Measurements from ENCODE around the gene MICAL2. TPM values are rescaled to one million over a fixed set of nuclear protein-coding genes. Genes with fewer than 3 reads are reported as not detected.

Gene MICAL2
- polyA plus RNA-seq, 2 donors, result 4.5 to 6.2 TPM

GRCh38 chr11:12158909-12159308 is 48.5 kb downstream of the MICAL2 start:
- H3K36me3 ChIP-seq (ENCODE audit: control insufficient read depth in 2 of 2, insufficient read depth in 2 of 2, low read length in 1 of 2), result peaks cover 0 to 3% of the 10 kb centered on the region in 2 donors
- no peaks in the 10 kb centered on the region for H3K9me3 ChIP-seq (ENCODE audit: control insufficient read depth in 2 of 2, insufficient read depth in 1 of 2, low read depth in 1 of 2, low read length in 1 of 2)
- no peak overlapping the region for H3K4me3 ChIP-seq (ENCODE audit: low read depth in 1 of 2, low read length in 2 of 2)
- peak overlapping the region; percentile 68 to 71 for H3K27ac ChIP-seq (ENCODE audit: low read depth in 2 of 2, low read length in 1 of 2)
- no peaks in the 10 kb centered on the region for H3K27me3 ChIP-seq (ENCODE audit: control insufficient read depth in 1 of 2, insufficient read depth in 2 of 2, low read length in 2 of 2)
- H3K4me1 ChIP-seq (ENCODE audit: control insufficient read depth in 2 of 2, insufficient read depth in 2 of 2, low read length in 1 of 2), result peaks cover 0 to 8% of the 10 kb centered on the region in 2 donors
- WGBS, 2 donors, result 64 to 81% methylated on average over 7 of the region's 7 CpGs

GRCh38 chr11:12159351-12160099 is 49.1 kb downstream of the MICAL2 start:
- Histone ChIP-seq H3K4me3 (ENCODE audit: low read depth in 1 of 2, low read length in 2 of 2) (no peak overlapping the region), H3K27ac (ENCODE audit: low read depth in 2 of 2, low read length in 1 of 2) (peak overlapping the region; percentile 50 to 73), H3K9me3 (ENCODE audit: control insufficient read depth in 2 of 2, insufficient read depth in 1 of 2, low read depth in 1 of 2, low read length in 1 of 2) (no peaks in the 10 kb centered on the region), H3K36me3 (ENCODE audit: control insufficient read depth in 2 of 2, insufficient read depth in 2 of 2, low read length in 1 of 2) (peaks cover 0 to 3% of the 10 kb centered on the region in 2 donors), H3K4me1 (ENCODE audit: control insufficient read depth in 2 of 2, insufficient read depth in 2 of 2, low read length in 1 of 2) (peaks cover 0 to 8% of the 10 kb centered on the region in 2 donors), H3K27me3 (ENCODE audit: control insufficient read depth in 1 of 2, insufficient read depth in 2 of 2, low read length in 2 of 2) (no peaks in the 10 kb centered on the region)
- 68 to 72% methylated on average over 9 of the region's 9 CpGs for WGBS, 2 donors

- H3K4me3 ChIP-seq (ENCODE audit: low read depth in 1 of 2, low read length in 2 of 2), result no peak overlapping the region
- WGBS, 2 donors, result 92% methylated on average over 6 of the region's 6 CpGs
- peak overlapping the region; percentile 50 to 73 for H3K27ac ChIP-seq (ENCODE audit: low read depth in 2 of 2, low read length in 1 of 2)
- H3K9me3 ChIP-seq (ENCODE audit: control insufficient read depth in 2 of 2, insufficient read depth in 1 of 2, low read depth in 1 of 2, low read length in 1 of 2), result no peaks in the 10 kb centered on the region
- no peaks in the 10 kb centered on the region for H3K27me3 ChIP-seq (ENCODE audit: control insufficient read depth in 1 of 2, insufficient read depth in 2 of 2, low read length in 2 of 2)
- peaks cover 0 to 8% of the 10 kb centered on the region in 2 donors for H3K4me1 ChIP-seq (ENCODE audit: control insufficient read depth in 2 of 2, insufficient read depth in 2 of 2, low read length in 1 of 2)
- peaks cover 0 to 3% of the 10 kb centered on the region in 2 donors for H3K36me3 ChIP-seq (ENCODE audit: control insufficient read depth in 2 of 2, insufficient read depth in 2 of 2, low read length in 1 of 2)
These were observed 49.8 kb downstream of the MICAL2 start for GRCh38 chr11:12160231-12160630.

GRCh38 chr11:12160680-12161079 is 50.3 kb downstream of the MICAL2 start:
- peak overlapping the region; percentile 50 to 73 for H3K27ac ChIP-seq (ENCODE audit: low read depth in 2 of 2, low read length in 1 of 2)
- no peak overlapping the region for H3K4me3 ChIP-seq (ENCODE audit: low read depth in 1 of 2, low read length in 2 of 2)
- no peaks in the 10 kb centered on the region for H3K9me3 ChIP-seq (ENCODE audit: control insufficient read depth in 2 of 2, insufficient read depth in 1 of 2, low read depth in 1 of 2, low read length in 1 of 2)
- WGBS, 2 donors, result 78 to 85% methylated on average over 12 of the region's 12 CpGs
- H3K36me3 ChIP-seq (ENCODE audit: control insufficient read depth in 2 of 2, insufficient read depth in 2 of 2, low read length in 1 of 2), result peaks cover 0 to 3% of the 10 kb centered on the region in 2 donors
- no peaks in the 10 kb centered on the region for H3K27me3 ChIP-seq (ENCODE audit: control insufficient read depth in 1 of 2, insufficient read depth in 2 of 2, low read length in 2 of 2)
- peaks cover 0 to 8% of the 10 kb centered on the region in 2 donors for H3K4me1 ChIP-seq (ENCODE audit: control insufficient read depth in 2 of 2, insufficient read depth in 2 of 2, low read length in 1 of 2)

GRCh38 chr11:12161137-12161536 is 50.7 kb downstream of the MICAL2 start:
- WGBS, 2 donors, result 75 to 76% methylated on average over 4 of the region's 4 CpGs
- H3K27ac ChIP-seq (ENCODE audit: low read depth in 2 of 2, low read length in 1 of 2), result peak overlapping the region; percentile 50 to 73
- peaks cover 0 to 5% of the 10 kb centered on the region in 2 donors for H3K4me1 ChIP-seq (ENCODE audit: control insufficient read depth in 2 of 2, insufficient read depth in 2 of 2, low read length in 1 of 2)
- peaks cover 0 to 3% of the 10 kb centered on the region in 2 donors for H3K36me3 ChIP-seq (ENCODE audit: control insufficient read depth in 2 of 2, insufficient read depth in 2 of 2, low read length in 1 of 2)
- H3K4me3 ChIP-seq (ENCODE audit: low read depth in 1 of 2, low read length in 2 of 2), result no peak overlapping the region
- no peaks in the 10 kb centered on the region for H3K27me3 ChIP-seq (ENCODE audit: control insufficient read depth in 1 of 2, insufficient read depth in 2 of 2, low read length in 2 of 2)
- H3K9me3 ChIP-seq (ENCODE audit: control insufficient read depth in 2 of 2, insufficient read depth in 1 of 2, low read depth in 1 of 2, low read length in 1 of 2), result no peaks in the 10 kb centered on the region

- Histone ChIP-seq H3K4me1 (ENCODE audit: control insufficient read depth in 2 of 2, insufficient read depth in 2 of 2, low read length in 1 of 2) (peaks cover 0 to 1% of the 10 kb centered on the region in 2 donors), H3K27ac (ENCODE audit: low read depth in 2 of 2, low read length in 1 of 2) (peak overlapping the region; percentile 40 to 50)
These were observed 51.4 kb downstream of the MICAL2 start for GRCh38 chr11:12161603-12162350.

GRCh38 chr11:12162652-12163051 is 52.3 kb downstream of the MICAL2 start:
- no peaks in the 10 kb centered on the region for H3K27me3 ChIP-seq (ENCODE audit: control insufficient read depth in 1 of 2, insufficient read depth in 2 of 2, low read length in 2 of 2)
- no peaks in the 10 kb centered on the region for H3K4me1 ChIP-seq (ENCODE audit: control insufficient read depth in 2 of 2, insufficient read depth in 2 of 2, low read length in 1 of 2)
- 93 to 100% methylated on average over 1 of the region's 1 CpG for WGBS, 2 donors
- H3K27ac ChIP-seq (ENCODE audit: low read depth in 2 of 2, low read length in 1 of 2), result peak overlapping the region; percentile 29 to 78
- H3K9me3 ChIP-seq (ENCODE audit: control insufficient read depth in 2 of 2, insufficient read depth in 1 of 2, low read depth in 1 of 2, low read length in 1 of 2), result no peaks in the 10 kb centered on the region
- no peak overlapping the region for H3K4me3 ChIP-seq (ENCODE audit: low read depth in 1 of 2, low read length in 2 of 2)
- H3K36me3 ChIP-seq (ENCODE audit: control insufficient read depth in 2 of 2, insufficient read depth in 2 of 2, low read length in 1 of 2), result peaks cover 0 to 3% of the 10 kb centered on the region in 2 donors

More at GRCh38 chr11:12161603-12162350, 51.4 kb downstream of the MICAL2 start:
- Histone ChIP-seq H3K4me3 (ENCODE audit: low read depth in 1 of 2, low read length in 2 of 2) (no peak overlapping the region), H3K36me3 (ENCODE audit: control insufficient read depth in 2 of 2, insufficient read depth in 2 of 2, low read length in 1 of 2) (peaks cover 0 to 3% of the 10 kb centered on the region in 2 donors), H3K27me3 (ENCODE audit: control insufficient read depth in 1 of 2, insufficient read depth in 2 of 2, low read length in 2 of 2) (no peaks in the 10 kb centered on the region), H3K9me3 (ENCODE audit: control insufficient read depth in 2 of 2, insufficient read depth in 1 of 2, low read depth in 1 of 2, low read length in 1 of 2) (no peaks in the 10 kb centered on the region)
- WGBS, 2 donors, result 89 to 90% methylated on average over 12 of the region's 12 CpGs

DNA sequence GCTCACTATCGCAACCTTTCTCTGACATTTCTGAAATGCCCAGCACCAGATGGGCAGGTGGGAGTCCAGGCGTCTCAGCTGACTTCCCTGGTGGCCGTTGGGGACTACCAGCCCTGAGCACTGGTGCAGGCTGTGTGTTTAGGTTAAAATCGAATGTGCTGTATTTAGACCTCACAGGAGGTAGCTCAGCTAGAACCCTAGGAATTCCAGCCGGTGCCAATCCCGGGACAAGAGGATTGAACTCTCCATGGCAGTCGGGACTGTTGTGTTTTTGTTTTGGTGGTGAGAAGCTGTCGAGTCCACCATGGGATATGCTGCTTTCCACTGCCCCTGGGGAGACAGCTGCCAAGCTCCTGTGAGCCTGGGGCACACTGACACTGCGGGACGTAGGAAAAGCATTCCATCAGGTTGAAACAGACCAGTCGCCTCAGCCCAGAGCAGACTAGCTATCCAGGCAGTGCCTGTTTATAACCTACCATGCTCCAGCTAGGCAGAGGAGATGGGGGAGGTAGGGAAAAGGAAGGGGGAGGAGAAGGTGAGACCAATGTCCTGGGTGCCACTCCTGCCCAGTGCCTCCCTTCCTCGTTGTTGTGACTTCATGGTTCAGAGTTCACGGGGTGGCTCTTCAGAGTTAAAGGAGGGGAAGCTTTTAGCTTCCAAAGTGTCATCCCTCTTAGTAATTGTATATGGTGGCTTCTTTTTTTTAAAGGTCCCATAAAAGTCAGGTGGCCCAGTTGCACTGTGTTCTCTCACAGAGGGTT is 53.0 kb downstream of the MICAL2 start:
- WGBS, 2 donors, result 78 to 82% methylated on average over 13 of the region's 13 CpGs
- Histone ChIP-seq H3K4me3 (ENCODE audit: low read depth in 1 of 2, low read length in 2 of 2) (no peak overlapping the region), H3K27ac (ENCODE audit: low read depth in 2 of 2, low read length in 1 of 2) (peak overlapping the region; percentile 29 to 78), H3K4me1 (ENCODE audit: control insufficient read depth in 2 of 2, insufficient read depth in 2 of 2, low read length in 1 of 2) (no peaks in the 10 kb centered on the region), H3K36me3 (ENCODE audit: control insufficient read depth in 2 of 2, insufficient read depth in 2 of 2, low read length in 1 of 2) (peaks cover 0 to 3% of the 10 kb centered on the region in 2 donors), H3K9me3 (ENCODE audit: control insufficient read depth in 2 of 2, insufficient read depth in 1 of 2, low read depth in 1 of 2, low read length in 1 of 2) (no peaks in the 10 kb centered on the region), H3K27me3 (ENCODE audit: control insufficient read depth in 1 of 2, insufficient read depth in 2 of 2, low read length in 2 of 2) (no peaks in the 10 kb centered on the region)
